ENCODE results near the gene TMCO5A. TPM values are rescaled to one million over a fixed set of nuclear protein-coding genes. Genes with fewer than 3 reads are reported as not detected.
"Not testable (repeated sequence)": the region's sequence is repeated elsewhere in the genome, so short reads cannot be mapped to it uniquely, and the experiment has no call there.

TMCO5A gene
- total RNA-seq, 1 donor from 2014 or later: not detected

GRCh38 chr15:37951999-37952398, 17.6 kb downstream of the TMCO5A start:
- TF ChIP-seq, protein P1, sequence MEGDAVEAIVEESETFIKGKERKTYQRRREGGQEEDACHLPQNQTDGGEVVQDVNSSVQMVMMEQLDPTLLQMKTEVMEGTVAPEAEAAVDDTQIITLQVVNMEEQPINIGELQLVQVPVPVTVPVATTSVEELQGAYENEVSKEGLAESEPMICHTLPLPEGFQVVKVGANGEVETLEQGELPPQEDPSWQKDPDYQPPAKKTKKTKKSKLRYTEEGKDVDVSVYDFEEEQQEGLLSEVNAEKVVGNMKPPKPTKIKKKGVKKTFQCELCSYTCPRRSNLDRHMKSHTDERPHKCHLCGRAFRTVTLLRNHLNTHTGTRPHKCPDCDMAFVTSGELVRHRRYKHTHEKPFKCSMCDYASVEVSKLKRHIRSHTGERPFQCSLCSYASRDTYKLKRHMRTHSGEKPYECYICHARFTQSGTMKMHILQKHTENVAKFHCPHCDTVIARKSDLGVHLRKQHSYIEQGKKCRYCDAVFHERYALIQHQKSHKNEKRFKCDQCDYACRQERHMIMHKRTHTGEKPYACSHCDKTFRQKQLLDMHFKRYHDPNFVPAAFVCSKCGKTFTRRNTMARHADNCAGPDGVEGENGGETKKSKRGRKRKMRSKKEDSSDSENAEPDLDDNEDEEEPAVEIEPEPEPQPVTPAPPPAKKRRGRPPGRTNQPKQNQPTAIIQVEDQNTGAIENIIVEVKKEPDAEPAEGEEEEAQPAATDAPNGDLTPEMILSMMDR (conservative IDR thresholded peaks at IDR 0.05; ENCODE audit: low read depth, low read length): no peak
- no peak for DNase-seq (ENCODE audit: low read depth)
- H3K4me3 ChIP-seq (ENCODE audit: low read depth, low read length): no peak overlapping the region

DNA sequence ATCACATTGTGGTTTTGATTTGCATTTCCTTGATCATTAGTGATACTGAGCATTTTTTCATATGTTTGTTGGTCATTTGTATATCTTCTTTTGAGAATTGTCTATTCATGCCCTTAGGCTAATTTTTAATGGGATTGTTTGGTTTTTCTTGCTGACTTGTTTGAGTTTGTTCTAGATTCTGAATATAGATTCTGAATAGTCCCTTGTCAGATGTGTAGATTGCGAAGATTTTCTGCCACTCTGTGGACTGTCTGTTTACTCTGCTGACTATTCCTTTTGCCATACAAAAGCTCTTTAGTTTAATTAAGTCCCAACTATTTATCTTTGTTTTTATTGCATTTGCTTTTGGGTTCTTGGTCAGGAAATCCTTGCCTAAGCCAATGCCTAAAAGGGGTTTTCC, 26.3 kb downstream of the TMCO5A start:
- DNase-seq (ENCODE audit: low read depth); H3K4me3 ChIP-seq (ENCODE audit: low read depth, low read length): not testable (repeated sequence)

DNA sequence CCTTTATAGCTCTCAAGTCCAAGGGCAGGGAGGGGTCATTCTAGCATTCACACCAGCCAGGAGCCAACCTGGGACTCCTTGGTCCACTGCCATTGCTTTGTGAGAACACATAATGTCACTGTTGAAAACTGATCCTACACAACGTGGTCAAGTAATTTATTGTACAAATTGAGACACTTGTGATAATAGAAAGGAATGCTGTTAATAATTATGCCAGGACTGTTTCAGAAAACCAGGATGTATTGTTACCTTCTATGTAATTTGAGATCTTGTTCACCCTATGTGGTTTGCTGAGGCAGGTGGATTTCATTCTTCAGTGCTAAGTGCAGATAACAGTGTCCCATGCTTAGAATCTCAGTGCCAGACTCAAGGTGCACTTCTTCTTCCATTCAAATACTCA, 33.3 kb downstream of the TMCO5A start:
- no peak overlapping the region for H3K4me3 ChIP-seq (ENCODE audit: low read depth, low read length)
- no peak for DNase-seq (ENCODE audit: low read depth)
- TF ChIP-seq, protein P1 (conservative IDR thresholded peaks at IDR 0.05; ENCODE audit: low read depth, low read length): no peak

- no peak for DNase-seq (ENCODE audit: low read depth)
- TF ChIP-seq, protein P1 (conservative IDR thresholded peaks at IDR 0.05; ENCODE audit: low read depth, low read length): no peak
- H3K4me3 ChIP-seq (ENCODE audit: low read depth, low read length): no peak overlapping the region
These were observed 39.4 kb downstream of the TMCO5A start for GRCh38 chr15:37973856-37974255.

GRCh38 chr15:37978231-37978630, 43.8 kb downstream of the TMCO5A start:
- no peak overlapping the region for H3K4me3 ChIP-seq (ENCODE audit: low read depth, low read length)
- TF ChIP-seq, protein P1 (conservative IDR thresholded peaks at IDR 0.05; ENCODE audit: low read depth, low read length): no peak

GRCh38 chr15:37979671-37980409, 45.4 kb downstream of the TMCO5A start:
- H3K4me3 ChIP-seq (ENCODE audit: low read depth, low read length): no peak overlapping the region
- DNase-seq (ENCODE audit: low read depth): no peak
- TF ChIP-seq, protein P1 (conservative IDR thresholded peaks at IDR 0.05; ENCODE audit: low read depth, low read length): no peak

More at GRCh38 chr15:37978231-37978630, 43.8 kb downstream of the TMCO5A start:
- DNase-seq (ENCODE audit: low read depth): no peak

DNA sequence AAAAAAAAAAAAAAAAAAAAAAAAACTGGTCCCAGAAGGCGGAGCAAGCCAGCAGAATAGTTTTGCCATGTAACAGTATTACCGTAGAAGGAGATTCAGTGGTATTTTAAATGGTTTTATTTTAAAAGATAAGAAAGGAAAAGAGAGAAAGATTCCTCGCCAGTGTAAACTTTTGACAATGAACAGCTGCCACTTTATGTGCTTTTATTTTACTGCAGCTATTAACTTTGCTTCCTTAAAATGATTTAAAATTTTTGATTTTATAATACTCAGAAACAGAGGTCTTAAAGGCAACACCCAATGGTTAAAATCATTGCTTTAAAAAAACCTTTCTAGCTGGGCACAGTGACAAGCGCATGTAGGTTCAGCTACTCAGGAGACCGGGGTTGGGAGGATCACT, 46.8 kb downstream of the TMCO5A start:
- TF ChIP-seq, protein P1 (conservative IDR thresholded peaks at IDR 0.05; ENCODE audit: low read depth, low read length): no peak
- DNase-seq (ENCODE audit: low read depth): no peak

More for the DNA sequence above, 46.8 kb downstream of the TMCO5A start:
- no peak overlapping the region for H3K4me3 ChIP-seq (ENCODE audit: low read depth, low read length)

Data from epithelial cell of proximal tubule (primary cell).